ENCODE results near the gene IL1RL1.

IL1RL1 gene

GRCh38 chr2:102334486-102334885 is 23.1 kb downstream of the IL1RL1 start:
- Histone ChIP-seq H3K27me3 (ENCODE audit: control insufficient read depth in 3 of 3, insufficient read depth in 3 of 3, low read depth in 1 of 3, low read length in 3 of 3) (no peaks in the 10 kb centered on the region), H3K23ac (ENCODE audit: low read depth, low read length, poor library complexity) (no peak overlapping the region), H2AK5ac (ENCODE audit: low read depth, low read length) (no peak overlapping the region), H2BK120ac (ENCODE audit: low read depth, low read length) (no peak overlapping the region), H3K4me2 (ENCODE audit: insufficient read depth, low read length, poor library complexity, severe bottlenecking) (no peak overlapping the region), H2AFZ (ENCODE audit: low read length) (no peak overlapping the region), H2BK15ac (ENCODE audit: low read length) (no peak overlapping the region), H3K27ac (replicated peaks; ENCODE audit: low read length) (no peak overlapping the region), H3K4me3 (ENCODE audit: low read length in 2 of 2) (no peak overlapping the region), H4K8ac (ENCODE audit: low read depth, low read length) (no peak overlapping the region), H3K4ac (ENCODE audit: low read length) (no peak overlapping the region), H3K9me3 (replicated peaks in 1 of 2; ENCODE audit: control insufficient read depth in 2 of 2, insufficient read depth in 1 of 2, low read depth in 1 of 2, low read length in 2 of 2) (no peaks in the 10 kb centered on the region), H3K14ac (ENCODE audit: low read length) (no peak overlapping the region), H3K36me3 (replicated peaks in 1 of 2; ENCODE audit: control insufficient read depth in 2 of 2, insufficient read depth in 2 of 2, low read length in 2 of 2) (no peaks in the 10 kb centered on the region), H2BK12ac (ENCODE audit: low read length) (no peak overlapping the region), H3K9ac (ENCODE audit: low read depth, low read length, poor library complexity) (no peak overlapping the region), H3K79me1 (ENCODE audit: low read depth, low read length) (no peaks in the 10 kb centered on the region), H2BK5ac (ENCODE audit: low read length) (no peak overlapping the region), H3K18ac (ENCODE audit: low read length) (no peak overlapping the region), H4K91ac (ENCODE audit: low read depth, low read length, poor library complexity) (no peak overlapping the region), H3K4me1 (ENCODE audit: control insufficient read depth in 2 of 2, insufficient read depth in 1 of 2, low read depth in 1 of 2, low read length in 2 of 2) (no peaks in the 10 kb centered on the region)
- no CpG with 5 or more reads among the region's 1 CpG for WGBS, 2 donors (ENCODE audit: extremely low coverage in 2 of 2, insufficient read length in 2 of 2, insufficient replicate concordance in 1 of 2)
- DNase-seq (ENCODE audit: low spot score): no peak

- no CpG with 5 or more reads among the region's 8 CpGs for WGBS, 2 donors (ENCODE audit: extremely low coverage in 2 of 2, insufficient read length in 2 of 2, insufficient replicate concordance in 1 of 2)
- no peaks in the 10 kb centered on the region for H3K9me3 ChIP-seq (replicated peaks in 1 of 2; ENCODE audit: control insufficient read depth in 2 of 2, insufficient read depth in 1 of 2, low read depth in 1 of 2, low read length in 2 of 2)
- no peak overlapping the region for H2AK5ac ChIP-seq (ENCODE audit: low read depth, low read length)
- no peak overlapping the region for H2AFZ ChIP-seq (ENCODE audit: low read length)
- H3K36me3 ChIP-seq (replicated peaks in 1 of 2; ENCODE audit: control insufficient read depth in 2 of 2, insufficient read depth in 2 of 2, low read length in 2 of 2): no peaks in the 10 kb centered on the region
- H4K91ac ChIP-seq (ENCODE audit: low read depth, low read length, poor library complexity): no peak overlapping the region
- no peaks in the 10 kb centered on the region for H3K4me1 ChIP-seq (ENCODE audit: control insufficient read depth in 2 of 2, insufficient read depth in 1 of 2, low read depth in 1 of 2, low read length in 2 of 2)
- H3K9ac ChIP-seq (ENCODE audit: low read depth, low read length, poor library complexity): no peak overlapping the region
- H3K4me3 ChIP-seq (ENCODE audit: low read length in 2 of 2): no peak overlapping the region
- H3K27ac ChIP-seq (replicated peaks; ENCODE audit: low read length): no peak overlapping the region
- H2BK5ac ChIP-seq (ENCODE audit: low read length): no peak overlapping the region
- H3K4ac ChIP-seq (ENCODE audit: low read length): no peak overlapping the region
- no peak overlapping the region for H3K4me2 ChIP-seq (ENCODE audit: insufficient read depth, low read length, poor library complexity, severe bottlenecking)
- no peak overlapping the region for H2BK120ac ChIP-seq (ENCODE audit: low read depth, low read length)
- no peaks in the 10 kb centered on the region for H3K79me1 ChIP-seq (ENCODE audit: low read depth, low read length)
- no peak for DNase-seq (ENCODE audit: low spot score)
- no peak overlapping the region for H3K18ac ChIP-seq (ENCODE audit: low read length)
- H3K27me3 ChIP-seq (ENCODE audit: control insufficient read depth in 3 of 3, insufficient read depth in 3 of 3, low read depth in 1 of 3, low read length in 3 of 3): no peaks in the 10 kb centered on the region
- no peak overlapping the region for H4K8ac ChIP-seq (ENCODE audit: low read depth, low read length)
- no peak overlapping the region for H2BK12ac ChIP-seq (ENCODE audit: low read length)
- no peak overlapping the region for H3K14ac ChIP-seq (ENCODE audit: low read length)
- H2BK15ac ChIP-seq (ENCODE audit: low read length): no peak overlapping the region
- H3K23ac ChIP-seq (ENCODE audit: low read depth, low read length, poor library complexity): no peak overlapping the region
These were observed 24.6 kb downstream of the IL1RL1 start for GRCh38 chr2:102335871-102336366.

GRCh38 chr2:102336502-102336945 is 25.2 kb downstream of the IL1RL1 start:
- no peak overlapping the region for H3K4ac ChIP-seq (ENCODE audit: low read length)
- H4K91ac ChIP-seq (ENCODE audit: low read depth, low read length, poor library complexity): no peak overlapping the region
- no peak overlapping the region for H2AK5ac ChIP-seq (ENCODE audit: low read depth, low read length)
- no peak overlapping the region for H3K27ac ChIP-seq (replicated peaks; ENCODE audit: low read length)
- H2BK15ac ChIP-seq (ENCODE audit: low read length): no peak overlapping the region
- no peaks in the 10 kb centered on the region for H3K36me3 ChIP-seq (replicated peaks in 1 of 2; ENCODE audit: control insufficient read depth in 2 of 2, insufficient read depth in 2 of 2, low read length in 2 of 2)
- no peaks in the 10 kb centered on the region for H3K79me1 ChIP-seq (ENCODE audit: low read depth, low read length)
- no peak overlapping the region for H2AFZ ChIP-seq (ENCODE audit: low read length)
- H2BK5ac ChIP-seq (ENCODE audit: low read length): no peak overlapping the region
- H3K18ac ChIP-seq (ENCODE audit: low read length): no peak overlapping the region
- no peak overlapping the region for H2BK120ac ChIP-seq (ENCODE audit: low read depth, low read length)
- no peak overlapping the region for H2BK12ac ChIP-seq (ENCODE audit: low read length)
- H3K23ac ChIP-seq (ENCODE audit: low read depth, low read length, poor library complexity): no peak overlapping the region
- H4K8ac ChIP-seq (ENCODE audit: low read depth, low read length): no peak overlapping the region
- no peak overlapping the region for H3K9ac ChIP-seq (ENCODE audit: low read depth, low read length, poor library complexity)
- no CpG with 5 or more reads among the region's 3 CpGs for WGBS, 2 donors (ENCODE audit: extremely low coverage in 2 of 2, insufficient read length in 2 of 2, insufficient replicate concordance in 1 of 2)
- no peak overlapping the region for H3K14ac ChIP-seq (ENCODE audit: low read length)
- H3K9me3 ChIP-seq (replicated peaks in 1 of 2; ENCODE audit: control insufficient read depth in 2 of 2, insufficient read depth in 1 of 2, low read depth in 1 of 2, low read length in 2 of 2): no peaks in the 10 kb centered on the region
- H3K27me3 ChIP-seq (ENCODE audit: control insufficient read depth in 3 of 3, insufficient read depth in 3 of 3, low read depth in 1 of 3, low read length in 3 of 3): no peaks in the 10 kb centered on the region
- H3K4me1 ChIP-seq (ENCODE audit: control insufficient read depth in 2 of 2, insufficient read depth in 1 of 2, low read depth in 1 of 2, low read length in 2 of 2): no peaks in the 10 kb centered on the region
- no peak overlapping the region for H3K4me2 ChIP-seq (ENCODE audit: insufficient read depth, low read length, poor library complexity, severe bottlenecking)
- DNase-seq (ENCODE audit: low spot score): no peak
- no peak overlapping the region for H3K4me3 ChIP-seq (ENCODE audit: low read length in 2 of 2)

DNA sequence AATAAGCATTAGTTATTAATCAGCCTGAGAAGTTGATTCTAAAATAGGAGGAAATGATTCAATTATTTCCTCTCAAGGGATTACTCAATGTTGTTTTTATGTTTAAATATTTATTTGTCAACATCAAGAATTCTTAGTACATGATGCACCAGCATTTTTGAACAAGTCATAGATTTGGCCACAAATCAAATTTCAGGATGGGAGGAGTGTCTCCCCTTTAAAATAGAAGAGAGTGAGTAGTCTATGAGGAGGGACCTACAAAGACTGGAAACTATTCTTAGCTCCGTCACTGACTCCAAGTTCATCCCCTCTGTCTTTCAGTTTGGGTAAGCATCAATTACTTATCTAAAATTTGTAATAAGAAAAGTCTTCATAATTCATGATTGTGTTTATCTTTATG is 25.6 kb downstream of the IL1RL1 start:
- H3K4me2 ChIP-seq (ENCODE audit: insufficient read depth, low read length, poor library complexity, severe bottlenecking): no peak overlapping the region
- H3K27me3 ChIP-seq (ENCODE audit: control insufficient read depth in 3 of 3, insufficient read depth in 3 of 3, low read depth in 1 of 3, low read length in 3 of 3): no peaks in the 10 kb centered on the region
- H3K4me1 ChIP-seq (ENCODE audit: control insufficient read depth in 2 of 2, insufficient read depth in 1 of 2, low read depth in 1 of 2, low read length in 2 of 2): no peaks in the 10 kb centered on the region
- no peak overlapping the region for H3K23ac ChIP-seq (ENCODE audit: low read depth, low read length, poor library complexity)
- no peak overlapping the region for H2BK5ac ChIP-seq (ENCODE audit: low read length)
- H3K9me3 ChIP-seq (replicated peaks in 1 of 2; ENCODE audit: control insufficient read depth in 2 of 2, insufficient read depth in 1 of 2, low read depth in 1 of 2, low read length in 2 of 2): no peaks in the 10 kb centered on the region
- H2BK120ac ChIP-seq (ENCODE audit: low read depth, low read length): no peak overlapping the region
- no peak overlapping the region for H3K4ac ChIP-seq (ENCODE audit: low read length)
- no peak for DNase-seq (ENCODE audit: low spot score)
- H2BK15ac ChIP-seq (ENCODE audit: low read length): no peak overlapping the region
- WGBS, 2 donors (ENCODE audit: extremely low coverage in 2 of 2, insufficient read length in 2 of 2, insufficient replicate concordance in 1 of 2): no CpG with 5 or more reads among the region's 1 CpG
- H3K27ac ChIP-seq (replicated peaks; ENCODE audit: low read length): no peak overlapping the region
- no peak overlapping the region for H3K14ac ChIP-seq (ENCODE audit: low read length)
- H4K8ac ChIP-seq (ENCODE audit: low read depth, low read length): no peak overlapping the region
- H3K79me1 ChIP-seq (ENCODE audit: low read depth, low read length): no peaks in the 10 kb centered on the region
- no peak overlapping the region for H2BK12ac ChIP-seq (ENCODE audit: low read length)
- H3K4me3 ChIP-seq (ENCODE audit: low read length in 2 of 2): no peak overlapping the region
- H2AK5ac ChIP-seq (ENCODE audit: low read depth, low read length): no peak overlapping the region
- no peaks in the 10 kb centered on the region for H3K36me3 ChIP-seq (replicated peaks in 1 of 2; ENCODE audit: control insufficient read depth in 2 of 2, insufficient read depth in 2 of 2, low read length in 2 of 2)
- H3K9ac ChIP-seq (ENCODE audit: low read depth, low read length, poor library complexity): no peak overlapping the region
- no peak overlapping the region for H2AFZ ChIP-seq (ENCODE audit: low read length)
- H3K18ac ChIP-seq (ENCODE audit: low read length): no peak overlapping the region
- H4K91ac ChIP-seq (ENCODE audit: low read depth, low read length, poor library complexity): no peak overlapping the region

All from neuronal stem cell (in vitro differentiated cells).